Measurements from ENCODE around the gene BNIP3.
"Not testable (repeated sequence)": the region's sequence is repeated elsewhere in the genome, so short reads cannot be mapped to it uniquely, and the experiment has no call there.

Gene BNIP3

GRCh38 chr10:131955591-131956340 is 26.0 kb downstream of the BNIP3 start:
- ChIA-PET CTCF (no interaction called here), POLR2A (no interaction called here)
- Histone ChIP-seq H3K4me1 (ENCODE audit: control insufficient read depth, insufficient read depth, low read length) (no peaks in the 10 kb centered on the region), H3K4me3 (ENCODE audit: low read depth, low read length) (no peak overlapping the region), H3K27ac (ENCODE audit: extremely low read depth, low read depth, low read length) (no peak overlapping the region), H3K9me3 (ENCODE audit: control insufficient read depth, insufficient read depth, low read depth, low read length) (no peaks in the 10 kb centered on the region), H3K36me3 (ENCODE audit: control insufficient read depth in 2 of 2, insufficient read depth in 1 of 2, low read length in 2 of 2) (peaks cover 11 to 78% of the 10 kb centered on the region in 2 experiments)
- TF ChIP-seq ZFHX2 (tag by site-specific recombination; conservative IDR thresholded peaks at IDR 0.05) = no peak
- no peak for TF ChIP-seq GLI2 (tag by site-specific recombination; IDR thresholded peaks at IDR 0.05; ENCODE audit: borderline replicate concordance, low read depth)
- no peak for TF ChIP-seq ZBTB48 (tag by site-specific recombination; IDR thresholded peaks at IDR 0.05)
- TF ChIP-seq KLF8 (tag by site-specific recombination; IDR thresholded peaks at IDR 0.05) = no peak

- Histone ChIP-seq H3K4me1 (ENCODE audit: control insufficient read depth, insufficient read depth, low read length) (no peaks in the 10 kb centered on the region), H3K9me3 (ENCODE audit: control insufficient read depth, insufficient read depth, low read depth, low read length) (no peaks in the 10 kb centered on the region), H3K36me3 (ENCODE audit: control insufficient read depth in 2 of 2, insufficient read depth in 1 of 2, low read length in 2 of 2) (peaks cover 11 to 79% of the 10 kb centered on the region in 2 experiments), H3K27ac (ENCODE audit: extremely low read depth, low read depth, low read length) (no peak overlapping the region), H3K4me3 (ENCODE audit: low read depth, low read length) (no peak overlapping the region)
- TF ChIP-seq HOXA7 (CRISPR knock-in tag; IDR thresholded peaks at IDR 0.05; ENCODE audit: borderline replicate concordance) = no peak
- no peak for TF ChIP-seq ZNF701 (tag by site-specific recombination; IDR thresholded peaks at IDR 0.05)
- no peak for TF ChIP-seq ZNF621 (tag by site-specific recombination; IDR thresholded peaks at IDR 0.05)
- no peak for TF ChIP-seq SALL2 (tag by site-specific recombination; IDR thresholded peaks at IDR 0.05; ENCODE audit: borderline replicate concordance)
- TF ChIP-seq BCL11B (tag by site-specific recombination; IDR thresholded peaks at IDR 0.05; ENCODE audit: low read depth) = no peak
- CTCF ChIA-PET = interaction anchor here (0.6 kb wide), 1 partner anchor 30 kb away, joined by 3 read pairs; no protein-coding TSS in a partner anchor
- POLR2A ChIA-PET = no interaction called here
Observed at GRCh38 chr10:131954356-131954965, 27.3 kb downstream of the BNIP3 start.

GRCh38 chr10:131949908-131950307 is 31.8 kb downstream of the BNIP3 start:
- CTCF ChIA-PET = interaction anchor here (0.7 kb wide), 1 partner anchor 73 kb away, joined by 3 read pairs; no protein-coding TSS in a partner anchor
- H3K9me3 ChIP-seq (ENCODE audit: control insufficient read depth, insufficient read depth, low read depth, low read length); H3K27ac ChIP-seq (ENCODE audit: extremely low read depth, low read depth, low read length); H3K4me3 ChIP-seq (ENCODE audit: low read depth, low read length); POLR2A ChIA-PET; H3K4me1 ChIP-seq (ENCODE audit: control insufficient read depth, insufficient read depth, low read length): not testable (repeated sequence)
- peaks cover 17 to 84% of the 10 kb centered on the region in 2 experiments for H3K36me3 ChIP-seq (ENCODE audit: control insufficient read depth in 2 of 2, insufficient read depth in 1 of 2, low read length in 2 of 2)

GRCh38 chr10:131949041-131949862 is 32.5 kb downstream of the BNIP3 start:
- Histone ChIP-seq H3K27ac (ENCODE audit: extremely low read depth, low read depth, low read length) (no peak overlapping the region), H3K4me1 (ENCODE audit: control insufficient read depth, insufficient read depth, low read length) (no peaks in the 10 kb centered on the region), H3K36me3 (ENCODE audit: control insufficient read depth in 2 of 2, insufficient read depth in 1 of 2, low read length in 2 of 2) (peaks cover 17 to 84% of the 10 kb centered on the region in 2 experiments), H3K4me3 (ENCODE audit: low read depth, low read length) (no peak overlapping the region), H3K9me3 (ENCODE audit: control insufficient read depth, insufficient read depth, low read depth, low read length) (no peaks in the 10 kb centered on the region)
- ChIA-PET POLR2A (no interaction called here), CTCF (interaction anchor here (0.7 kb wide), 1 partner anchor 74 kb away, joined by 3 read pairs; no protein-coding TSS in a partner anchor)
- TF ChIP-seq ZNF449 (tag by site-specific recombination; IDR thresholded peaks at IDR 0.05) (no peak), KLF17 (tag by site-specific recombination; IDR thresholded peaks at IDR 0.05) (no peak), ZNF214 (tag by site-specific recombination; IDR thresholded peaks at IDR 0.05; ENCODE audit: borderline replicate concordance) (no peak), ZNF221 (tag by site-specific recombination; IDR thresholded peaks at IDR 0.05; ENCODE audit: borderline replicate concordance) (no peak), ZNF585B (tag by site-specific recombination; IDR thresholded peaks at IDR 0.05) (no peak), ZNF112 (tag by site-specific recombination; IDR thresholded peaks at IDR 0.05) (no peak), PRDM10 (tag by site-specific recombination; IDR thresholded peaks at IDR 0.05) (no peak), SCRT1 (tag by site-specific recombination; IDR thresholded peaks at IDR 0.05; ENCODE audit: borderline replicate concordance) (no peak), WT1 (tag by site-specific recombination; IDR thresholded peaks at IDR 0.05) (no peak), ZNF202 (tag by site-specific recombination; IDR thresholded peaks at IDR 0.05; ENCODE audit: borderline replicate concordance) (no peak)

Measured in HEK293 (cell line).